ENCODE measurements around the gene DPP3. TPM values are rescaled to one million over a fixed set of nuclear protein-coding genes. Genes with fewer than 3 reads are reported as not detected.

The DPP3 gene
- total and polyA plus RNA-seq, 2 donors (not counting 1 experiment from before 2014, with no cell fraction given), result 33.6 to 39.6 TPM

DNA sequence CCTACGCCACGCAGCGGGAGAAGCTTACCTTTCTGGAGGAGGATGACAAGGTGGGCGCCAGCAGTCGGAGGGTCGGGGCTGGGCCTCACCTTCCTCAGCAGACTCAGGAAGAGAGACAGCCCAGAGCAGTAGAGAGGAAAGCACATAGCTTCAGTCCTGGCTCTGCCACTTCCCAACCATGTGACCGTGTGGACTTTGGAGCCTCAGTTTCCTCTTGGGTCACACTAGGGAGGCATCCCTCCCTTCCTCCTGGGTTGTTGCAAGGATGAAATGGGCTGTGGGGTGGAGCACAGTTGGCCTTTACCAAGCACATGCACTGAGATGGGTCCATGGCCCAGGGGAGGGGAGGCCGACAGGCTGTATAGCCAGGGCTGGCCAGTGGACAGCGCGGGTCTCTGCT is 12.9 kb downstream of the DPP3 start:
- no peaks in the 10 kb centered on the region for H4K20me1 ChIP-seq (ENCODE audit: control insufficient read depth, extremely low read depth, insufficient read depth, low read length)
- TF ChIP-seq EZH2 (IDR thresholded peaks at IDR 0.05; ENCODE audit: low read length, missing control alignments), result no peak
- TF ChIP-seq, protein P1, sequence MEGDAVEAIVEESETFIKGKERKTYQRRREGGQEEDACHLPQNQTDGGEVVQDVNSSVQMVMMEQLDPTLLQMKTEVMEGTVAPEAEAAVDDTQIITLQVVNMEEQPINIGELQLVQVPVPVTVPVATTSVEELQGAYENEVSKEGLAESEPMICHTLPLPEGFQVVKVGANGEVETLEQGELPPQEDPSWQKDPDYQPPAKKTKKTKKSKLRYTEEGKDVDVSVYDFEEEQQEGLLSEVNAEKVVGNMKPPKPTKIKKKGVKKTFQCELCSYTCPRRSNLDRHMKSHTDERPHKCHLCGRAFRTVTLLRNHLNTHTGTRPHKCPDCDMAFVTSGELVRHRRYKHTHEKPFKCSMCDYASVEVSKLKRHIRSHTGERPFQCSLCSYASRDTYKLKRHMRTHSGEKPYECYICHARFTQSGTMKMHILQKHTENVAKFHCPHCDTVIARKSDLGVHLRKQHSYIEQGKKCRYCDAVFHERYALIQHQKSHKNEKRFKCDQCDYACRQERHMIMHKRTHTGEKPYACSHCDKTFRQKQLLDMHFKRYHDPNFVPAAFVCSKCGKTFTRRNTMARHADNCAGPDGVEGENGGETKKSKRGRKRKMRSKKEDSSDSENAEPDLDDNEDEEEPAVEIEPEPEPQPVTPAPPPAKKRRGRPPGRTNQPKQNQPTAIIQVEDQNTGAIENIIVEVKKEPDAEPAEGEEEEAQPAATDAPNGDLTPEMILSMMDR (conservative IDR thresholded peaks at IDR 0.05 in 1 of 2, IDR thresholded peaks at IDR 0.05 in 1 of 2; ENCODE audit: low read depth in 1 of 2, low read length in 2 of 2), result no peak
- no peak overlapping the region for H3K27ac ChIP-seq (ENCODE audit: insufficient read depth, low read length)
- no peak overlapping the region for H3K4me2 ChIP-seq (ENCODE audit: extremely low read depth, insufficient read depth, low read length)
- peaks cover 12% of the 10 kb centered on the region for H3K36me3 ChIP-seq (ENCODE audit: control insufficient read depth, insufficient read depth, low read length)
- no peaks in the 10 kb centered on the region for H3K9me3 ChIP-seq (ENCODE audit: control insufficient read depth, insufficient read depth, low read depth, low read length)
- H3K79me2 ChIP-seq (ENCODE audit: control insufficient read depth, insufficient read depth, low read length), result no peaks in the 10 kb centered on the region
- no peak for DNase-seq (ENCODE audit: low read depth in 2 of 2)
- H3K9ac ChIP-seq (ENCODE audit: insufficient read depth, low read length), result no peak overlapping the region
- no peaks in the 10 kb centered on the region for H3K4me1 ChIP-seq (ENCODE audit: control insufficient read depth, extremely low read depth, insufficient read depth, low read length)
- no peaks in the 10 kb centered on the region for H3K27me3 ChIP-seq (ENCODE audit: control insufficient read depth, insufficient read depth, low read length)
- no peak overlapping the region for H3K4me3 ChIP-seq (replicated peaks in 1 of 4; ENCODE audit: control extremely low read depth in 1 of 4, insufficient read depth in 1 of 4, low read depth in 3 of 4, low read length in 4 of 4)
- no peak overlapping the region for H2AFZ ChIP-seq (ENCODE audit: low read length)

DNA sequence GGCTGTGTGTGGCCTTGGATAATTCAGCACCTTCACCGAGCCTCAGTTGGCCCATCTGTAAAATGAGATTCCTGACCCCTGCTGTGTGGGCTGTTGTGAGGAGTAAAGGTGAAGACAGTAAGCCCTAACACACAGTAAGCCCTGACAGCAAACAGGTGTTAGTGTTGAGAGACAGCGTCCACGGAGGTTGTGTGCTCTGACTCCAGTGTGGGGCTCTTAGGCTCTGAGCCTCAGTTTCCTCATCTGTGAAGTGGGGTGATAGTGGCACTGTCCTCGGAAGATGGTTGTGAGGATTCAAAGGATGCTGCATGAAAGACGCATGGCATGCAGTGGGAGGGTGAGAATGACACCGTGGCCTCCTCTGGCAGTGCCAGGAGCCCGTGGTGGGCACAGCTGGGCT is 14.2 kb downstream of the DPP3 start:
- H3K4me2 ChIP-seq (ENCODE audit: extremely low read depth, insufficient read depth, low read length), result no peak overlapping the region
- H3K9ac ChIP-seq (ENCODE audit: insufficient read depth, low read length), result no peak overlapping the region
- DNase-seq (ENCODE audit: low read depth in 2 of 2), result no peak
- no peaks in the 10 kb centered on the region for H3K4me1 ChIP-seq (ENCODE audit: control insufficient read depth, extremely low read depth, insufficient read depth, low read length)
- H4K20me1 ChIP-seq (ENCODE audit: control insufficient read depth, extremely low read depth, insufficient read depth, low read length), result no peaks in the 10 kb centered on the region
- H3K4me3 ChIP-seq (replicated peaks in 1 of 4; ENCODE audit: control extremely low read depth in 1 of 4, insufficient read depth in 1 of 4, low read depth in 3 of 4, low read length in 4 of 4), result no peak overlapping the region
- H3K36me3 ChIP-seq (ENCODE audit: control insufficient read depth, insufficient read depth, low read length), result peaks cover 12% of the 10 kb centered on the region
- H2AFZ ChIP-seq (ENCODE audit: low read length), result no peak overlapping the region
- H3K27ac ChIP-seq (ENCODE audit: insufficient read depth, low read length), result no peak overlapping the region
- H3K27me3 ChIP-seq (ENCODE audit: control insufficient read depth, insufficient read depth, low read length), result no peaks in the 10 kb centered on the region
- TF ChIP-seq EZH2 (IDR thresholded peaks at IDR 0.05; ENCODE audit: low read length, missing control alignments), result no peak
- TF ChIP-seq, protein P1 (conservative IDR thresholded peaks at IDR 0.05 in 1 of 2, IDR thresholded peaks at IDR 0.05 in 1 of 2; ENCODE audit: low read depth in 1 of 2, low read length in 2 of 2), result no peak
- H3K79me2 ChIP-seq (ENCODE audit: control insufficient read depth, insufficient read depth, low read length), result no peaks in the 10 kb centered on the region
- no peaks in the 10 kb centered on the region for H3K9me3 ChIP-seq (ENCODE audit: control insufficient read depth, insufficient read depth, low read depth, low read length)

DNA sequence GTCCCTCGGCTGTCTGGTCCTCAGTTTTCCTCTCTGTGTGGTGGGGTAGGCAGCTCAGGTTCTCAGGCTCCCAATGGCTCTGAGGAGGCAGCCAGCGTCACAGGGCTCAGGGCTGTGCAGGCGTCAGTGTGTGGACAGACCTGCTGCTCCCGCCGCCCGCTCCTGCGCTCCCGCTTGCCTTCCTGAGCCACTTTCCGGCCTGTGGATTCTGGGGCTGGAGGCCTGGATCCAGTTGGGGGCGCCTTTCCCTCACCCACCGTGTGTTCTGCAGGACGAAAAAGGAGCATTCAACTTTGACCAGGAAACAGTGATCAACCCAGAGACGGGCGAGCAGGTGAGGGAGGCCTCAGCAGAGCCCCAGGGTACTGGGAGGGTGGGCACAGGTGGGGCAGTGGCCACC is 14.7 kb downstream of the DPP3 start:
- H2AFZ ChIP-seq (ENCODE audit: low read length), result no peak overlapping the region
- no peaks in the 10 kb centered on the region for H3K4me1 ChIP-seq (ENCODE audit: control insufficient read depth, extremely low read depth, insufficient read depth, low read length)
- TF ChIP-seq, protein P1 (conservative IDR thresholded peaks at IDR 0.05 in 1 of 2, IDR thresholded peaks at IDR 0.05 in 1 of 2; ENCODE audit: low read depth in 1 of 2, low read length in 2 of 2), result no peak
- TF ChIP-seq EZH2 (IDR thresholded peaks at IDR 0.05; ENCODE audit: low read length, missing control alignments), result no peak
- peaks cover 12% of the 10 kb centered on the region for H3K36me3 ChIP-seq (ENCODE audit: control insufficient read depth, insufficient read depth, low read length)
- no peaks in the 10 kb centered on the region for H3K27me3 ChIP-seq (ENCODE audit: control insufficient read depth, insufficient read depth, low read length)
- no peak overlapping the region for H3K4me2 ChIP-seq (ENCODE audit: extremely low read depth, insufficient read depth, low read length)
- no peaks in the 10 kb centered on the region for H3K79me2 ChIP-seq (ENCODE audit: control insufficient read depth, insufficient read depth, low read length)
- no peak overlapping the region for H3K4me3 ChIP-seq (replicated peaks in 1 of 4; ENCODE audit: control extremely low read depth in 1 of 4, insufficient read depth in 1 of 4, low read depth in 3 of 4, low read length in 4 of 4)
- H3K9ac ChIP-seq (ENCODE audit: insufficient read depth, low read length), result no peak overlapping the region
- H4K20me1 ChIP-seq (ENCODE audit: control insufficient read depth, extremely low read depth, insufficient read depth, low read length), result no peaks in the 10 kb centered on the region
- DNase-seq (ENCODE audit: low read depth in 2 of 2), result no peak
- H3K27ac ChIP-seq (ENCODE audit: insufficient read depth, low read length), result no peak overlapping the region
- no peaks in the 10 kb centered on the region for H3K9me3 ChIP-seq (ENCODE audit: control insufficient read depth, insufficient read depth, low read depth, low read length)

Measured in fibroblast of lung (primary cell).